NCI-H510A (cell line): Measurements from ENCODE around the gene OLFM2.
A peak's percentile ranks its signal among the peaks of the same experiment; 100 is the strongest.

ENCODE experiments used
- DNase-seq: peaks from one replicate; lab custom pipeline; 2025; lab: John Stamatoyannopoulos, UW

The OLFM2 gene

GRCh38 chr19:9906475-9907087, 29.7 kb downstream of the OLFM2 start:
- DNase-seq = no peak

- DNase-seq = no peak
Observed at GRCh38 chr19:9903336-9903735, 33.0 kb downstream of the OLFM2 start.

- no peak for DNase-seq
Observed at GRCh38 chr19:9901642-9902041, 34.7 kb downstream of the OLFM2 start.

- no peak for DNase-seq
Observed at GRCh38 chr19:9901020-9901419, 35.3 kb downstream of the OLFM2 start.

- no peak for DNase-seq
Observed at GRCh38 chr19:9891609-9892373, 44.5 kb downstream of the OLFM2 start.

GRCh38 chr19:9885077-9885552, 51.2 kb downstream of the OLFM2 start:
- no peak for DNase-seq

GRCh38 chr19:9883764-9884163, 52.6 kb downstream of the OLFM2 start:
- DNase-seq = no peak

GRCh38 chr19:9883231-9883758, 53.0 kb downstream of the OLFM2 start:
- DNase-seq = no peak

GRCh38 chr19:9881720-9882119, 54.6 kb downstream of the OLFM2 start:
- no peak for DNase-seq

- no peak for DNase-seq
Observed at GRCh38 chr19:9878511-9879196, 57.7 kb downstream of the OLFM2 start.

- no peak for DNase-seq
Observed at GRCh38 chr19:9877780-9878510, 58.4 kb downstream of the OLFM2 start.

GRCh38 chr19:9875796-9876195, 60.5 kb downstream of the OLFM2 start:
- DNase-seq = no peak

GRCh38 chr19:9875031-9875627, 61.2 kb downstream of the OLFM2 start:
- no peak for DNase-seq

- DNase-seq = no peak
Observed at GRCh38 chr19:9872618-9873242, 63.6 kb downstream of the OLFM2 start.

GRCh38 chr19:9871626-9872338, 64.5 kb downstream of the OLFM2 start:
- DNase-seq = peak; percentile 34

- no peak for DNase-seq
Observed at GRCh38 chr19:9868983-9869617, 67.2 kb downstream of the OLFM2 start.

- no peak for DNase-seq
Observed at GRCh38 chr19:9865732-9866501, 70.4 kb downstream of the OLFM2 start.

GRCh38 chr19:9863759-9864158, 72.6 kb downstream of the OLFM2 start:
- DNase-seq = no peak

- DNase-seq = no peak
Observed at GRCh38 chr19:9862938-9863337, 73.4 kb downstream of the OLFM2 start.
